Measurements from ENCODE around the gene SHB.

The SHB gene

GRCh38 chr9:38075272-38075671 lies 6.2 kb upstream of the SHB start:
- no peaks in the 10 kb centered on the region for H3K36me3 Mint-ChIP-seq (ENCODE audit: low read depth)
- no peaks in the 10 kb centered on the region for H3K9me3 Mint-ChIP-seq
- peaks cover 8% of the 10 kb centered on the region for H3K4me1 Mint-ChIP-seq (ENCODE audit: low read depth)
- no peak overlapping the region for H3K27ac Mint-ChIP-seq
- H3K4me3 Mint-ChIP-seq = no peak overlapping the region
- peaks cover 33% of the 10 kb centered on the region for H3K27me3 Mint-ChIP-seq

GRCh38 chr9:38074441-38074961 lies 5.5 kb upstream of the SHB start:
- H3K27me3 Mint-ChIP-seq = peaks cover 28% of the 10 kb centered on the region
- no peaks in the 10 kb centered on the region for H3K36me3 Mint-ChIP-seq (ENCODE audit: low read depth)
- H3K9me3 Mint-ChIP-seq = no peaks in the 10 kb centered on the region
- no peak overlapping the region for H3K4me3 Mint-ChIP-seq
- H3K4me1 Mint-ChIP-seq (ENCODE audit: low read depth) = peaks cover 11% of the 10 kb centered on the region
- H3K27ac Mint-ChIP-seq = no peak overlapping the region

GRCh38 chr9:38073882-38074281 lies 4.9 kb upstream of the SHB start:
- Mint-ChIP-seq H3K4me1 (ENCODE audit: low read depth) (peaks cover 12% of the 10 kb centered on the region), H3K27me3 (peaks cover 22% of the 10 kb centered on the region), H3K36me3 (ENCODE audit: low read depth) (no peaks in the 10 kb centered on the region), H3K4me3 (no peak overlapping the region), H3K9me3 (no peaks in the 10 kb centered on the region), H3K27ac (no peak overlapping the region)

GRCh38 chr9:38071470-38072134 lies 2.6 kb upstream of the SHB start:
- Mint-ChIP-seq H3K36me3 (ENCODE audit: low read depth) (no peaks in the 10 kb centered on the region), H3K4me3 (no peak overlapping the region), H3K27ac (no peak overlapping the region), H3K27me3 (peaks cover 17% of the 10 kb centered on the region), H3K4me1 (ENCODE audit: low read depth) (peaks cover 22% of the 10 kb centered on the region), H3K9me3 (no peaks in the 10 kb centered on the region)

DNA sequence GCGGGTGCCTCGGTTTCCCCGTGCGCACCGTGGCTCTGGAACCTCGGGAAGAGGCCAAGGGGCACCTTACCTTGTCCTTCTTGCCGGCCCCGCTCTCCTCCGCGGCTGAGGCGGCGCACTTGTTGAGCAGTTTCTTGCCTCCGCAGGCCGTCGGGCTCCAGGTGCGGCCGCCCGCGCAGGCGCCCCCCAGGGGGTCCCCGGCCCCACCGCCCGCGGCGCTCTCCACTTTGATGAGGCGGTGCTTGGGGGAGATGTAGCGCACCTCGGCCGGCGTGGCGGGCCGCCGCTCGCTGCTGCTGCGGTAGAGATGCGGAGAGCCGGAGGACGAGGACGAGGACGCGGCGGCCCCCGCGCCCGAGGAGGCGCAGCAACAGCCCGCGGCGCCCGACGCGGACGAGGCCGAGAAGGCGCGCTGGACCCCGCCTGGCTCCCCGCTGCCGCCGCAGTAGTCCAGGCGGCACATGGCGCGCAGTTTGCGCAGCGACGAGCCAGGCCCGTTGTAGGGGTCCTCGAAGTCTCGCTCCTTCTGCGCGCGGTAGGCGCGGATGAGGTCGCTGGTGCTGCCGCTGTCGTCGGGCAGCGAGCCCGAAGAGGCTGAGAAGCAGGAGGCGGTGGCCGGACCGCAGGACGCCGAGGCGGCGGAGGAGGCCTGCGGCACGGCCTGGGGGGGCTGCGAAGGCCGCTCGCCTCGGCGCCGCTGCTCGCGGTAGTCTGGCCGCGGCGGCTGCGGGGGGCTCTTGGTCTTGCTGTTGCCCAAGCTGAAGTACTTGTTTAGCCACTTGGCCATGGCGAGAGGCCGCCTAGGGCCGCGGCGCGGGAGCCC lies 957 bp downstream of the SHB start:
- Mint-ChIP-seq H3K9me3 (no peaks in the 10 kb centered on the region), H3K27me3 (peaks cover 20% of the 10 kb centered on the region), H3K27ac (no peak overlapping the region), H3K4me1 (ENCODE audit: low read depth) (peaks cover 29% of the 10 kb centered on the region), H3K36me3 (ENCODE audit: low read depth) (no peaks in the 10 kb centered on the region), H3K4me3 (peak overlapping the region; percentile 80)

DNA sequence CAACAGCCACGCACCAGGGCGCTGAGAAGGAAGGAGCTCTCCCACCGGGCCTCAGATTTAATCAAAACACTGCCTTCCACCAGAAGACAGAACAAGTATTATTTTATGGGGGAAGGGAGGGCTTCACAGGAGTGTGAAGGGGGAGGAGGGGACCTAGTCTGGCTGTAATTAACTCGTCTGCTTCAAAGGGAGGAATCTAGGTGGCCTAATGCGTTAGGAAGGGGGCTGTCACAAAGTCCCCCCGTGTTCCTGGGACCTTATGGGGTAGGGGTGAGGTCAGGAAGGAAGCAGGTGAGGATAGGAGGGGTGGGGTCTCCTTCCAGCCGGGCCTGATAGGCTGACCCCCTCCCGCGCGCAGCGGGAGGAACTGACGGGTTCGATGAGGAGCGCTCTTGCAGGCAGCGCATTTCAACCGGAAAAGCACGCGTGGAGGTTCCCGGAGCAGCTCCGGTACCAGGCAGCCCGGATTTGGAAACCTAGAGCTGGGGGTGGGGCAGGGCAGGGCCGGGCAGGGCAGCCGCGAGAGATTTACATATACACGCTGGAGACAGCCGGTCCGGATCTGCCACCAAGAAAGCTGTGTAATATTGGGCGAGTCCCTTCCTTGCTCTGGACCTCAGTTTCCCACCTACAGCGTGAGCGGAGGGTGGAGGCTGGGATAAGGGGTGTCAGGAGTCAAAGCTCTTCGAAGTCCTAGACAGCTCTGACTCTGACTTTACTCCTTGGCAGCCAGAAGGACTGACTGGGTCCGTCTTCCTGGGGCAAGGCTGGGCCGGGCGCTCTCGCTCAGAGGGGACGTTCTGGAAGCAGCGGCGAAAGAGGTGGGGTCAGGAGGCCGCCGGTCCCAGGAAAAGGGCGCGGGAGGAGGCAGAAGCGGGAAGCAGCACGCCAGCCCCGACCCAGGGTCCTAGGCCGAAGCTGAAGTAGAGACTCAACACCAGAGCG lies 1.8 kb downstream of the SHB start:
- Mint-ChIP-seq H3K36me3 (ENCODE audit: low read depth) (no peaks in the 10 kb centered on the region), H3K4me3 (peak overlapping the region; percentile 80), H3K27me3 (peaks cover 20% of the 10 kb centered on the region), H3K4me1 (ENCODE audit: low read depth) (peaks cover 29% of the 10 kb centered on the region), H3K9me3 (no peaks in the 10 kb centered on the region), H3K27ac (peak overlapping the region; percentile 36)

DNA sequence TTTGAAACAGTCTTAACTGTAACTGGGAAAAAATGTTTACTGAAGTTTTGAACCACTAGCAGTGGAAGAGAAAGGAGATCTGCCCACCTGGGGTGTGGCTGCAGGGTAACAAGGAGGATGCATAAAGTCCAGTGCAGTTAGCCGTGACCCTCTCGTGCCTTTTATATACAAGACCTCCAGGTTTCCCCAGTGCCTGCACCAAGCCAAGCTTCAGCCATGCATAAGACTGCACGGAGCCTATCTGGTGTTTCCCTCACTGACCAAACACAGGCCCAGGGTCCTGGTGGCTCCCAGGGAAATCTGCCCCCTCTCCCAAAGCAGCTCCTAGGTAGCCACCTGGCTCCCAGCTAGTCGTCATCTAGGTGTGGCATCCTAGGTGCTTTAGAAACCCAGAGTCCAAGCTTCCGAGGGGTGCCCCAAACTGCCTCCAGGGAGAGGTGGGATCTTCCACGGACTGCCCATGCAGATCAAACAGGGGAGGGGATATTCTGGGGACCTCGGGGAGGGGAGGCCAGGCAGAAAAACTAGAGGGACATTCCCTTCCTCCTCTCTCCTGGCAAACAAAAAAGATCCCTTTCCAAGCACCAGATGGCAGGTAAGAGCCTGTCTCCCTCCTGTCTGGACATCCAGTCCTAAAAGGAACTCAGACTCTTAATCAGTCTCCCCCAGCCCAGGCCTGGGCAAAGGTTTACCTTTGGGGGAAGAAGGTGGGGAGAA lies 2.7 kb downstream of the SHB start:
- Mint-ChIP-seq H3K4me1 (ENCODE audit: low read depth) (peaks cover 29% of the 10 kb centered on the region), H3K9me3 (no peaks in the 10 kb centered on the region), H3K27me3 (peaks cover 20% of the 10 kb centered on the region), H3K27ac (no peak overlapping the region), H3K4me3 (peak overlapping the region; percentile 80), H3K36me3 (ENCODE audit: low read depth) (no peaks in the 10 kb centered on the region)

DNA sequence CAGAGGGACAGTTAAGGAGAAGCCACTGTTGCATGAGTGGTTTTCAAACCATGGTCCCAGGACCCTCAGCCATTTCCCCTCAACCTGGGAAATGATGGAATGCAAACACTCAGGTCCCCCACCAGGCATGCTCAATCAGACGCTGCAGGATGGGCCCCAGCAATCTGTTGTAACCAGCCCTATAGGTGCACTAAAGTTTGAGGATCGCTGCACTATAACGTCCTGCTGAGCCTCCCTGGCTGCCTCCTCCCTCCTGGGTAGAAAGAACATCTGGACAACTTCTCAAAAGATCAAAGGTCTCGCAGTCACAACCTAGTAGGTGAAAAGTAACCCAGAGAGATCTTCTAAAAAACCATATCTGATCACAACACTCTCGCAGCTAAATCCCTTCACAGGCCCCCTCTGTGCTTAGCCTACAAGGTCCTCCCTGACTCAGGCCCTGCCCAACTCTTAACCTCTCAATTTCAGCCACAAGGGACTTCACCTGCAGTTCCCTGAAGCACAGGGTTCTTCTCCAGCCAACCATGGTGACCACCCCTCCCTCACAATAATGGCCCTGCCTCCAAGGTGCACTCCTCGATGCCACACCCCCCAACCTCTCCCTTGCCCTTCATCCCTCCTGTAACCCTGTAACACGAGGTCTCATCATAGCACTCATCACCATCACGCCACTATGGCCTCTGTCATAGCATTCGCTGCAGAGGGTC lies 3.5 kb downstream of the SHB start:
- Mint-ChIP-seq H3K36me3 (ENCODE audit: low read depth) (no peaks in the 10 kb centered on the region), H3K27me3 (peaks cover 20% of the 10 kb centered on the region), H3K4me1 (ENCODE audit: low read depth) (peaks cover 24% of the 10 kb centered on the region), H3K27ac (no peak overlapping the region), H3K9me3 (no peaks in the 10 kb centered on the region), H3K4me3 (no peak overlapping the region)

GRCh38 chr9:38064842-38065368 lies 4.1 kb downstream of the SHB start:
- Mint-ChIP-seq H3K27me3 (peaks cover 20% of the 10 kb centered on the region), H3K4me3 (no peak overlapping the region), H3K36me3 (ENCODE audit: low read depth) (no peaks in the 10 kb centered on the region), H3K4me1 (ENCODE audit: low read depth) (peaks cover 22% of the 10 kb centered on the region), H3K9me3 (no peaks in the 10 kb centered on the region), H3K27ac (no peak overlapping the region)

GRCh38 chr9:38063363-38063707 lies 5.7 kb downstream of the SHB start:
- Mint-ChIP-seq H3K4me1 (ENCODE audit: low read depth) (peaks cover 18% of the 10 kb centered on the region), H3K9me3 (no peaks in the 10 kb centered on the region), H3K36me3 (ENCODE audit: low read depth) (no peaks in the 10 kb centered on the region), H3K27ac (no peak overlapping the region), H3K27me3 (peaks cover 20% of the 10 kb centered on the region), H3K4me3 (no peak overlapping the region)

DNA sequence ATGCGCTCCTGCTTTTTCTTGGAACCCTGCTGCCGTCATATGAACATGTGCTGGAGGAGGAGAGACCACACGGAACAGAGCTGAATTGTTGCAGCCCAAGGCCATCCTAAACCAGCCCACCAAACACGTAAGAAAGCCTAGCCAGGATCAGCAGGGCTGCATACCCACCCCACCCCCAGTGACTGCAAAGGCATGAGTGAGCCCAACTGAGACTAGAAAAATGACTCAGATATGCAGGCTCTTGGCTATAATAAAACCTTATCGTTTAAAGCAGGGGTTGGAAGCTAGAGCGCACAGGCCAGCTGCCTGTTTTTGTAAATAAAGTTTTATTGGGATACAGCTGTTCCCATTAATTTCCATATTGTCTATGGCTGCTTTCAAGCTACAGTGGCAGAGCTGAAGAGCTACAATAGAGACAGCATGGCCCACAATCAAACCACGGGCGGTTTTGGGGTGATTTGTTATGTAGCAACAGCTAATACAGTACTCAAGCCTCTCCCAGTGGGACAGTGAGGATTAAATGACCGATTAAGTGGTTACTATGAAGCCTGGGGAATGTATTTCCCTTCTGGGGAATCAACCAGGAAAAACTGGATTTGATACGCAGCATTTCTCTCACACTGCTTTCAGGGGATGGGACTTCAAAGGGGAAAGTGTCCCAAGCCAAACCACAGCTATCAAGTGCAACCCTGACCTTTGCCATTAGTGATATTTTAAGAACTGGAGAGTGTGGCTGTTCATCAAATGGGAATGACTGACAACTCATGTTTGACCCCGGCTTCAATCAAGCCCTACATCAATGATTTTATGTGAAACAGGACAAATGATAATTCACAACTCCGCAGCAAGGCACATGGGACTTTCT lies 6.3 kb downstream of the SHB start:
- peaks cover 20% of the 10 kb centered on the region for H3K27me3 Mint-ChIP-seq
- H3K36me3 Mint-ChIP-seq (ENCODE audit: low read depth) = no peaks in the 10 kb centered on the region
- H3K27ac Mint-ChIP-seq = no peak overlapping the region
- peaks cover 17% of the 10 kb centered on the region for H3K4me1 Mint-ChIP-seq (ENCODE audit: low read depth)
- H3K9me3 Mint-ChIP-seq = no peaks in the 10 kb centered on the region
- H3K4me3 Mint-ChIP-seq = no peak overlapping the region

DNA sequence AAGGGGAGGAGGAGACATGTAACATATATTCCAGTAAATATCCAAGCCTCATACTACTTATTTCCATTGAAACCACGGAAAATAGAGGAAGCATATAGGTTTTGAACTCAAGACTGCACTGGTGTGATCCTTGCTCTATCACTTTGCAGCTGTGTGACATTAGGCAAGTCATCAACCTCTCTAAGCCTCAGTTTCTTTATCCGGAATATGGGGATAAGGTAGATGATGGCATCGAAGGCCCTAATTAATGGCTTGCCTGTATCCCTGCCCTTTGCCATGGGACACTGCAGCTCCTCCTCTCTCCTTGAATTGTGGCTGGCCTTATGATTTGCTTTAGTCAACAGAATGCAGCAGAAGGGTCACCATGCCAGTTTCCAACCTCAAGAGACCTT lies 6.9 kb downstream of the SHB start:
- Mint-ChIP-seq H3K27ac (no peak overlapping the region), H3K27me3 (peaks cover 15% of the 10 kb centered on the region), H3K9me3 (no peaks in the 10 kb centered on the region), H3K36me3 (ENCODE audit: low read depth) (no peaks in the 10 kb centered on the region), H3K4me1 (ENCODE audit: low read depth) (peaks cover 11% of the 10 kb centered on the region), H3K4me3 (no peak overlapping the region)

Measured in stimulated activated naive CD8-positive, alpha-beta T cell treated with anti-CD3 and anti-CD28 coated beads, Interleukin-15, Interleukin-2, amounts not matched to agents 100 ng/mL and 50 ng/mL, for 24 hours (primary cell).